SU-DHL-6 (cell line): ENCODE measurements around the gene BAIAP2L2.

ENCODE experiments used
- H2AFZ ChIP-seq: fragments of 200-600 bp; sonication (generic); 2 replicates; pipeline ENCODE4 v1.6.1; 2014; ENCODE audit warnings: low read depth, mild to moderate bottlenecking, moderate library complexity, mixed read lengths, antibody characterized with exemption, low read length; ENCODE audit not compliant: severe bottlenecking
- H3F3A ChIP-seq: fragments of 200-600 bp; shearing (Covaris generic); 2 replicates; pipeline ENCODE4 v1.6.0; 2016; ENCODE audit warnings: antibody characterized with exemption, mild to moderate bottlenecking; ENCODE audit not compliant: insufficient read depth
- H3K27ac ChIP-seq: fragments of 200-600 bp; sonication (generic); 2 replicates; pipeline ENCODE4 v1.5.1; 2016; ENCODE audit warnings: low read depth, mild to moderate bottlenecking, low read length, moderate library complexity, mixed read lengths
- H3K27me3 ChIP-seq: fragments of 200-600 bp; sonication (generic), shearing (Covaris generic); 2 replicates; pipeline ENCODE4 v1.6.0; 2014; ENCODE audit warnings: mild to moderate bottlenecking, low read length
- H3K36me3 ChIP-seq: fragments of 200-600 bp; sonication (generic); 2 replicates; pipeline ENCODE4 v1.6.1; 2014; ENCODE audit warnings: mild to moderate bottlenecking, low read length, mixed read lengths
- H3K4me2 ChIP-seq: fragments of 300-600, 200-600 bp; shearing (Covaris generic), sonication (generic); 2 replicates; pipeline ENCODE4 v1.6.0; 2014; ENCODE audit warnings: low read length, low read depth, mild to moderate bottlenecking; ENCODE audit not compliant: poor library complexity, severe bottlenecking
- H3K4me3 ChIP-seq: fragments of 200-600 bp; sonication (generic); 2 replicates; pipeline ENCODE4 v1.5.1; 2014; ENCODE audit warnings: antibody characterized with exemption, low read length, mild to moderate bottlenecking, mixed read lengths; ENCODE audit not compliant: insufficient read depth, poor library complexity, severe bottlenecking
- H3K79me2 ChIP-seq: fragments of 200-600 bp; sonication (generic); 2 replicates; pipeline ENCODE4 v1.6.1; 2014; ENCODE audit warnings: mild to moderate bottlenecking, low read length, moderate library complexity; ENCODE audit not compliant: insufficient read depth
- H3K9ac ChIP-seq: fragments of 200-600 bp; sonication (generic); 2 replicates; pipeline ENCODE4 v1.7.0; 2014; ENCODE audit warnings: mild to moderate bottlenecking, low read length
- H3K9me2 ChIP-seq: fragments of 200-600 bp; sonication (generic); replicated peaks from 2 replicates; pipeline ENCODE4 v1.6.1; 2014; ENCODE audit warnings: low read length; ENCODE audit not compliant: insufficient read depth
- H3K9me3 ChIP-seq: fragments of 200-600 bp; sonication (generic); 2 replicates; pipeline ENCODE4 v1.6.1; 2014; ENCODE audit warnings: low read length, mixed read lengths; ENCODE audit not compliant: insufficient read depth
- H4K20me1 ChIP-seq: fragments of 200-600 bp; sonication (generic); 2 replicates; pipeline ENCODE4 v1.6.1; 2014; ENCODE audit warnings: low read depth, mild to moderate bottlenecking, antibody characterized with exemption, low read length, moderate library complexity, mixed read lengths
- EZH2phosphoT487 ChIP-seq: fragments of 200-600 bp; sonication (generic), shearing (Covaris generic); conservative IDR thresholded peaks from 2 replicates; pipeline ENCODE4 v1.6.1; 2018; ENCODE audit warnings: mild to moderate bottlenecking, antibody characterized with exemption, low read length, moderate library complexity, mixed read lengths
- TF ChIP-seq, protein P1 (sequence below): fragments of 200-600 bp; sonication (generic); IDR thresholded peaks from one replicate; pipeline ENCODE4 v1.5.1; 2017; ENCODE audit warnings: antibody characterized with exemption, mild to moderate bottlenecking, low read length, moderate library complexity; ENCODE audit not compliant: insufficient read depth, poor library complexity, severe bottlenecking

BAIAP2L2 gene

DNA sequence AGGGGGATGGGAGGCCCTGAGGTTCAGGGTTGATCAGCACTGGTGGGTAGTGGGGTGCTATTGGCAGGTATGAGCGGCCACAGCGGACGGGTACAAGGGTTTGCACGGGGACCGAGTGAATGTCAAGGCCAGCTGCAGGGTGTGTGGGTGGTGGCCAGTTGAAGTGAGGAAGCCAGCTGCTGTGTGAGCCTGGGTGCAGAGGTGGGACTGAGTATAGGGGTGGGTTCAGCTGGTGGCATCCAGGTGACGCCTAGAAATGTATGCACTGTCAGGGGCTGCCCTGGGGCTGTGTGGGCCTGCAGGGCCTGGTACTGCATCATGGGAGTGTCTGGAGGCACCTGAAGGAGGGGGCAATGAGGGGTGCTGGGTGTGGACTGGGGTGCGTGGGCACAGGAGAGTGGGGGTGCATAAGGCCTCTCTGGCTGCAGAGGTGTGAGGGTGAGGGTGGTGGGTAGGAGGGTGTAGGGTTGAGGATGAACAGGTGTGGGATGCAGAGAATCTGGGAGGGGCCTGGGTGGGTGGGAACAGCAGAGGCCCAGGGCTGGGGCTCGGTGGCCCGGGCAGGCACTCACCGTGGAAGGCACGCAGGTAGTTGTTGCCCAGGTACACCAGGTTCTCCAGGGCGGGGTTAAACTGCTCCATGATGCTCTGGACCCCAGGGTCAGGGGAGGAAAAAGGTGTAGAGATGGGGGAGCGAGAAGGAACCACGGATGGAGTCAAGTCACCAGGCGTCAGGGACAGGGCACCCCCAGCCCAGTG is 1.7 kb downstream of the BAIAP2L2 start:
- Histone ChIP-seq H3K9me2 (no peaks in the 10 kb centered on the region), H3K9ac (no peak overlapping the region), H3K4me3 (no peak overlapping the region), H3K27ac (no peak overlapping the region), H3F3A (peaks cover 2% of the 10 kb centered on the region; the same call in 1 of the 2 replicates), H3K36me3 (no peaks in the 10 kb centered on the region), H3K27me3 (no peaks in the 10 kb centered on the region), H4K20me1 (no peaks in the 10 kb centered on the region), H3K9me3 (no peaks in the 10 kb centered on the region), H3K79me2 (no peaks in the 10 kb centered on the region), H2AFZ (no peak overlapping the region), H3K4me2 (no peak overlapping the region)
- TF ChIP-seq, protein P1, sequence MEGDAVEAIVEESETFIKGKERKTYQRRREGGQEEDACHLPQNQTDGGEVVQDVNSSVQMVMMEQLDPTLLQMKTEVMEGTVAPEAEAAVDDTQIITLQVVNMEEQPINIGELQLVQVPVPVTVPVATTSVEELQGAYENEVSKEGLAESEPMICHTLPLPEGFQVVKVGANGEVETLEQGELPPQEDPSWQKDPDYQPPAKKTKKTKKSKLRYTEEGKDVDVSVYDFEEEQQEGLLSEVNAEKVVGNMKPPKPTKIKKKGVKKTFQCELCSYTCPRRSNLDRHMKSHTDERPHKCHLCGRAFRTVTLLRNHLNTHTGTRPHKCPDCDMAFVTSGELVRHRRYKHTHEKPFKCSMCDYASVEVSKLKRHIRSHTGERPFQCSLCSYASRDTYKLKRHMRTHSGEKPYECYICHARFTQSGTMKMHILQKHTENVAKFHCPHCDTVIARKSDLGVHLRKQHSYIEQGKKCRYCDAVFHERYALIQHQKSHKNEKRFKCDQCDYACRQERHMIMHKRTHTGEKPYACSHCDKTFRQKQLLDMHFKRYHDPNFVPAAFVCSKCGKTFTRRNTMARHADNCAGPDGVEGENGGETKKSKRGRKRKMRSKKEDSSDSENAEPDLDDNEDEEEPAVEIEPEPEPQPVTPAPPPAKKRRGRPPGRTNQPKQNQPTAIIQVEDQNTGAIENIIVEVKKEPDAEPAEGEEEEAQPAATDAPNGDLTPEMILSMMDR = no peak
- no peak for TF ChIP-seq EZH2phosphoT487

DNA sequence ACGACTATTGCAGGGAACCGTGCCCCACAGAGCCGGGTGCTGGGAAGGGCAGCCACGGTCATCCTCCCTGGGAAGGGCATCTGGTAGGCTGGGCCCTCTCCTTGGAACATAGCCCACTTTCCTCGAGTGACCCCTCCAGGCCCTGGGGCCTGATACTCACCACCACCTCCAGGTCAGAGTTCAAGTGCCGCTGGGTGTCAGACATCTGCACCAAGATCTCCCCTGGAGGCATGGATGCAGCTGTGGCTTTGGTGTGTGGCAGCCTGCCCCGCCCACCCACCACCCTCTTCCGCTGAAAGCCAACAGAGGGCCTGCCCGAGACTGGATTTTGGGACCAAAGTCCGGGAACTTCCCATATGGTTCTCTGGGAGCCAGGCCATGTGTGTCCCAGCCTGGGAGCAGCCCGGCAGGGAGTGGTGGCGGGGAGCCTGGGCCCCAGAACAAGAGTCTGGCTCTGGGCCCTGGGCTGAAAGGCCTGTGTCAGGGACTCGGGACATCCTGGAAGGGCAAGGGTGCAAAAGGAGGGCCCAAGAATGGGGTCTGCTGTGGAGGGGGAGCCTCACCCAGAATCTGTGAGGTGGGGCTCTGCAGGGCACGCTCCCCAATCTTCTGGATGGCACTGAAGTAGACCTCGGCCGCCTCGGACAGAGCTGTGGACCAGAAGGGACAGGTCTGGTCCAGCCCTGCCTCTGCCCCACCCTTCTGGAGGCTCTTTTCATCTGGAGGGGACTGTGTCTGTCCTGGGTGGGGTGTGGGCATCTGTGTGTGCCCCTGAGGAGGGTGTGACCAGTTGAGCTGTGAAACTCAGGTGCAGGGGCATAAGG is 2.6 kb downstream of the BAIAP2L2 start:
- Histone ChIP-seq H3K4me2 (no peak overlapping the region), H3K9me2 (no peaks in the 10 kb centered on the region), H3K27me3 (no peaks in the 10 kb centered on the region), H2AFZ (no peak overlapping the region), H3K79me2 (no peaks in the 10 kb centered on the region), H3K36me3 (no peaks in the 10 kb centered on the region), H3K27ac (no peak overlapping the region), H3K9me3 (no peaks in the 10 kb centered on the region), H3F3A (peaks cover 2% of the 10 kb centered on the region; the same call in 1 of the 2 replicates), H3K4me3 (no peak overlapping the region), H4K20me1 (no peaks in the 10 kb centered on the region), H3K9ac (no peak overlapping the region)
- TF ChIP-seq, protein P1 = no peak
- TF ChIP-seq EZH2phosphoT487 = no peak

DNA sequence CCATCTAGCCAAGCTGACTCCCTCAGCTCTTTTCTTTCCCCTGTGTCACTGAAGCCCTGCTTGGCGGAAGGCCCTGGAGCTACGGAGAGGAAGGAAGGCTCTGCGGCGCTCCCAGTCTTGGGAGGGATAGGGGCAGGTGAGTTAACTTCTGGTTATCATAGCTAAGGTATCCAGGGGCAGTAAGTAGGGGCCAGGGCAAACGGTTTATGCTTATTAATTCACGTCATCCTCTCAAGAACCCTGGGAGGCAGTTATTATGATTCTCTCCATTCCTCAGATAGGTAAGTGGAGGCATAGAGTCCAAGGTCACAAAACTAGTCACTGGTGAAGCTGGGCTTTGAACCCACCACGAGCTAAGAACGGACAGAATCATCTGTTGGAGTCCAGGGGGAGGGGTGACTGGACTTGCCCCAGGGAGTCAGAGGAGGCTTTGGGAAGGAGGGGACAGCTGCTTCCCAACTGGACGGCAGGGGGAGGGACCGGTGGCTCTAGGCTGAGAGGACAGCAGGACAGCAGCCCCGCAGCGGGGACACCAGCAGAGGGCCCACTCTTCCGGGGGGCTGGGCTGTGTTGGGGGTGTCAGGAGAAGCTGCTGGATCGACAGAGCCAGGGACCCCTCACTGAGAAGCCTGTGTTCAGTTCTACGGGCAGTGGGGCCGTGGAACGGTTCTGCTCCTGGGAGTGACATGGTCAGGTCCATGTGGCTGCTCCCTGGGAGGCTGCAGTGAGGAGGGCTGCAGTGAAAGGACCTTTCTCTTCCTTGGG is 3.5 kb downstream of the BAIAP2L2 start:
- TF ChIP-seq EZH2phosphoT487 = no peak
- TF ChIP-seq, protein P1 = no peak
- H3K9me2 ChIP-seq = no peaks in the 10 kb centered on the region

More for the DNA sequence above, 3.5 kb downstream of the BAIAP2L2 start:
- Histone ChIP-seq H4K20me1 (no peaks in the 10 kb centered on the region), H3K27ac (no peak overlapping the region), H3K9ac (no peak overlapping the region), H3K79me2 (no peaks in the 10 kb centered on the region), H3K4me3 (no peak overlapping the region), H3K27me3 (no peaks in the 10 kb centered on the region), H3K9me3 (no peaks in the 10 kb centered on the region), H3K36me3 (no peaks in the 10 kb centered on the region), H3F3A (peaks cover 2% of the 10 kb centered on the region; the same call in 1 of the 2 replicates), H3K4me2 (no peak overlapping the region), H2AFZ (no peak overlapping the region)
